ENCODE results near the gene WNT3. TPM values are rescaled to one million over a fixed set of nuclear protein-coding genes. Genes with fewer than 3 reads are reported as not detected.

The WNT3 gene
- total RNA-seq, 1 donor, result 1.1 TPM

DNA sequence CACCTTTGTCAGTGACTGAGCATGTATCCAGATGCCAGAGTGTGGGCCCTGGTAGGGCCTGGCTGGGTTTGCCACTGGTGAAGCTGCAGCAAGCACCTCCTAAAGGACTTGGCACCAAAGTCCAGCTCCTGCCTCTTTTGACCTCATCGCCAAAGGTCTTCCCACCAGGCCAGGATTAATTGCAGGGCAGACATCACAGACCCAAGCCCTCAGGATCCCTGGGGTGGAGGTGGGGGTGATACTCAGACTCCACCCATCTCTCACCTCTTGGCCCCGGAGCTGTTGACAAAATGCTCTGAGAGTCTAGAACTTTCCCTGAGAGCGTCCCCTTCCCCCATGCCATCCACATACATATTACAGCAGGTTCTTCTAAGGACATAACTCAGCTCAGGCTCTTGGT, 4.6 kb downstream of the WNT3 start:
- no peaks in the 10 kb centered on the region for H3K79me2 ChIP-seq (ENCODE audit: insufficient read depth, low read length)
- peak; percentile 10 for DNase-seq (ENCODE audit: insufficient read length, low spot score, missing footprints)
- no peak overlapping the region for H3K4me3 ChIP-seq (ENCODE audit: insufficient read depth, low read length)
- H3K4me2 ChIP-seq (ENCODE audit: insufficient read depth, low read length), result no peak overlapping the region
- no peaks in the 10 kb centered on the region for H4K20me1 ChIP-seq (ENCODE audit: insufficient read depth, low read length)
- no peak overlapping the region for H3K27ac ChIP-seq (ENCODE audit: low read depth, low read length)
- peaks cover 42% of the 10 kb centered on the region for H3K27me3 ChIP-seq (ENCODE audit: insufficient read depth, low read length)
- H3K36me3 ChIP-seq (ENCODE audit: insufficient read depth, low read length), result no peaks in the 10 kb centered on the region
- no peaks in the 10 kb centered on the region for H3K9me3 ChIP-seq (ENCODE audit: low read depth, low read length)
- no peak overlapping the region for H2AFZ ChIP-seq (ENCODE audit: low read length)
- TF ChIP-seq, protein P1, sequence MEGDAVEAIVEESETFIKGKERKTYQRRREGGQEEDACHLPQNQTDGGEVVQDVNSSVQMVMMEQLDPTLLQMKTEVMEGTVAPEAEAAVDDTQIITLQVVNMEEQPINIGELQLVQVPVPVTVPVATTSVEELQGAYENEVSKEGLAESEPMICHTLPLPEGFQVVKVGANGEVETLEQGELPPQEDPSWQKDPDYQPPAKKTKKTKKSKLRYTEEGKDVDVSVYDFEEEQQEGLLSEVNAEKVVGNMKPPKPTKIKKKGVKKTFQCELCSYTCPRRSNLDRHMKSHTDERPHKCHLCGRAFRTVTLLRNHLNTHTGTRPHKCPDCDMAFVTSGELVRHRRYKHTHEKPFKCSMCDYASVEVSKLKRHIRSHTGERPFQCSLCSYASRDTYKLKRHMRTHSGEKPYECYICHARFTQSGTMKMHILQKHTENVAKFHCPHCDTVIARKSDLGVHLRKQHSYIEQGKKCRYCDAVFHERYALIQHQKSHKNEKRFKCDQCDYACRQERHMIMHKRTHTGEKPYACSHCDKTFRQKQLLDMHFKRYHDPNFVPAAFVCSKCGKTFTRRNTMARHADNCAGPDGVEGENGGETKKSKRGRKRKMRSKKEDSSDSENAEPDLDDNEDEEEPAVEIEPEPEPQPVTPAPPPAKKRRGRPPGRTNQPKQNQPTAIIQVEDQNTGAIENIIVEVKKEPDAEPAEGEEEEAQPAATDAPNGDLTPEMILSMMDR (IDR thresholded peaks at IDR 0.05; ENCODE audit: extremely low read depth, low read depth, low read length), result no peak
- peaks cover 8% of the 10 kb centered on the region for H3K4me1 ChIP-seq (ENCODE audit: insufficient read depth, low read length)

DNA sequence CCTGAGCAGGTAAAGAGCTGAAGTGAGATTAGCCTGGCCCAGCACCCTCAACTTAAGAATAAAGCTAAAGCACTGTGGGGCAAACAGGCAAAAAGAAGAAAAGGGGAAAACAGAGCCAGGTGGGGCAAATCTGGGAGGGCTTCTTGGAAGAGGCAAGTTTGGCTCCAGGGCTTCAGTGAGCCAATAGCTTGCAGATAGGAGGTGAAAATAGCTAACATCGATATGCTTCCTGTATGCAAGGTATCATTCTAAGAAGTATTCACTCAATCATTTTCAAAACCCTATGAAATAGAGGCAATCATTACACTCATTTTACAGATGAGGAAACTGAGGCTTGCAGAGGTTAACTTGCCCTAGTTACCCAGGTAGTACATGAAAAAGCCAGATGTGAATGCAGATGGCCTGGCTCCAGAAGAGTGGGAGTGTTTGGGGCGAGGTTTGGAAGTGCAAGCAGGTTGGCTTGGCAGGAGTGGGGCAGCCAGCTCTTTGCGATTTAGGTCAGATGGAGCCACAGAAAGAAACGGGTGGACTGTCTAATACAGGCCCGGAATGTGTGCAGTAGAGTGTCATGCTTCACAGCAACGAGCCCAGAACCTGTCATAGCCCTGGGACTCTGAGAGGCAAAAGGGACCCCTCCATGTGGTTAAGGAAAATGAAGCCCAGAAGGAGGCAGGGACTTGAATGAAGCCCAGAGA, 5.7 kb downstream of the WNT3 start:
- Histone ChIP-seq H3K4me3 (ENCODE audit: insufficient read depth, low read length) (no peak overlapping the region), H3K9me3 (ENCODE audit: low read depth, low read length) (no peaks in the 10 kb centered on the region), H3K4me1 (ENCODE audit: insufficient read depth, low read length) (peaks cover 4% of the 10 kb centered on the region), H3K36me3 (ENCODE audit: insufficient read depth, low read length) (no peaks in the 10 kb centered on the region), H3K79me2 (ENCODE audit: insufficient read depth, low read length) (no peaks in the 10 kb centered on the region), H4K20me1 (ENCODE audit: insufficient read depth, low read length) (no peaks in the 10 kb centered on the region), H3K27me3 (ENCODE audit: insufficient read depth, low read length) (peaks cover 32% of the 10 kb centered on the region), H3K27ac (ENCODE audit: low read depth, low read length) (no peak overlapping the region), H3K4me2 (ENCODE audit: insufficient read depth, low read length) (no peak overlapping the region), H2AFZ (ENCODE audit: low read length) (no peak overlapping the region)
- DNase-seq (ENCODE audit: insufficient read length, low spot score, missing footprints), result peak; percentile 54
- TF ChIP-seq, protein P1 (IDR thresholded peaks at IDR 0.05; ENCODE audit: extremely low read depth, low read depth, low read length), result no peak

DNA sequence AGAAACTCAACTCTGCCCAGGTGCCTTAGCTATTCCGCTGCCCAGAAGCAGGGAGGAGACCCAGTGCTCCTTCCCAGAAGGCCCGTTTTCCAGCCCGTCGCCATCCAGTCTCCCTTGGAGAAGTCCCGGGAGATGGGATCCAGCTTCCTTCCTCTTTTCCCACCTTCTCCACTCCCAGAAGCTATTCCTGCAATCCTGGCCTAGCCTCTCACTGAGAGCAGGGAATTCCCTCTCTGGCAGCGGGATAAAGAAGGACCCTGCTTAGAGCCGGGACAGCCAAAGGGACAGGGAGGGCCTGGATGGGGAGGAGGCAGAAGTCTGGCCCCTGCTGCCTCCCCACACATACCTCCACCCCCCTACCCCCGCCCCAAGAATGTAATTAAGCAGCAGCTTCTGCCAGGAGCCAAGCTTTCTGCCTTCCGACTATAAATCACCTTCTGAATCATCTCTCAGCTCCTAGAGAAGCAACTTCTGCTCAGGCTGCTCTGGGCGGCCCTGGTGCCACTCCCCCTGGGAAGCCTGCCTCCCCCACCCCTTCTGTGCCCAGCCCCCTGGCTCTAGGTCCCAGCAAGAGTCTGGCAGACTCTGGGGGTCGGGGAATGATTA, 6.4 kb downstream of the WNT3 start:
- H3K79me2 ChIP-seq (ENCODE audit: insufficient read depth, low read length), result no peaks in the 10 kb centered on the region
- no peaks in the 10 kb centered on the region for H4K20me1 ChIP-seq (ENCODE audit: insufficient read depth, low read length)
- H3K9me3 ChIP-seq (ENCODE audit: low read depth, low read length), result no peaks in the 10 kb centered on the region
- no peak overlapping the region for H3K4me3 ChIP-seq (ENCODE audit: insufficient read depth, low read length)
- H2AFZ ChIP-seq (ENCODE audit: low read length), result no peak overlapping the region
- peaks cover 4% of the 10 kb centered on the region for H3K4me1 ChIP-seq (ENCODE audit: insufficient read depth, low read length)
- H3K27me3 ChIP-seq (ENCODE audit: insufficient read depth, low read length), result peaks cover 25% of the 10 kb centered on the region
- H3K27ac ChIP-seq (ENCODE audit: low read depth, low read length), result no peak overlapping the region
- DNase-seq (ENCODE audit: insufficient read length, low spot score, missing footprints), result peak; percentile 92
- no peaks in the 10 kb centered on the region for H3K36me3 ChIP-seq (ENCODE audit: insufficient read depth, low read length)
- peak overlapping the region; percentile 18 for H3K4me2 ChIP-seq (ENCODE audit: insufficient read depth, low read length)
- TF ChIP-seq, protein P1 (IDR thresholded peaks at IDR 0.05; ENCODE audit: extremely low read depth, low read depth, low read length), result no peak

DNA sequence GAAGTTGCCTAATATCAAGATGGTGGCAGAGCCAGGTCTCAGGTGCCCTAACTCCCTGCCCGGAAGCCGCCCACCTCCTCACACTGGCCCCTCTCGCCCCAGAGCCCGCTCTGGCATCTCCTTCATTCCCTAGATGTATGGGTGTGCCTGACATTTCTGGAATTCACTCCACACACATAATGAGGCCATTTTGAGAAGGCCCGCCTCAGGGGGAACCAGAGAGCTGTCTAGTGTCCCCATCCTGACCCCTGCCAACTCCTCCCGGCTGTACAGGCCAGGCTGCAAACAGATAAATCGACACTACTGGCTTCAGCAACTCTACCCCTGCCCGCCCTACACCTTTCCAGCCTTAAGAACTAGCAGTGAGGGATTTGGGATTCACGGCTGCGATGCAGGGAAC, 7.7 kb downstream of the WNT3 start:
- peak; percentile 48 for DNase-seq (ENCODE audit: insufficient read length, low spot score, missing footprints)
- Histone ChIP-seq H3K27ac (ENCODE audit: low read depth, low read length) (no peak overlapping the region), H3K4me1 (ENCODE audit: insufficient read depth, low read length) (peaks cover 4% of the 10 kb centered on the region), H3K4me2 (ENCODE audit: insufficient read depth, low read length) (no peak overlapping the region), H3K9me3 (ENCODE audit: low read depth, low read length) (no peaks in the 10 kb centered on the region), H3K27me3 (ENCODE audit: insufficient read depth, low read length) (peaks cover 14% of the 10 kb centered on the region), H3K36me3 (ENCODE audit: insufficient read depth, low read length) (no peaks in the 10 kb centered on the region), H4K20me1 (ENCODE audit: insufficient read depth, low read length) (no peaks in the 10 kb centered on the region), H3K79me2 (ENCODE audit: insufficient read depth, low read length) (no peaks in the 10 kb centered on the region), H3K4me3 (ENCODE audit: insufficient read depth, low read length) (no peak overlapping the region), H2AFZ (ENCODE audit: low read length) (no peak overlapping the region)
- TF ChIP-seq, protein P1 (IDR thresholded peaks at IDR 0.05; ENCODE audit: extremely low read depth, low read depth, low read length), result no peak

All from osteoblast (primary cell).